ENCODE data around the gene HOXA10.
A peak's percentile ranks its signal among the peaks of the same experiment; 100 is the strongest.

The HOXA10 gene

DNA sequence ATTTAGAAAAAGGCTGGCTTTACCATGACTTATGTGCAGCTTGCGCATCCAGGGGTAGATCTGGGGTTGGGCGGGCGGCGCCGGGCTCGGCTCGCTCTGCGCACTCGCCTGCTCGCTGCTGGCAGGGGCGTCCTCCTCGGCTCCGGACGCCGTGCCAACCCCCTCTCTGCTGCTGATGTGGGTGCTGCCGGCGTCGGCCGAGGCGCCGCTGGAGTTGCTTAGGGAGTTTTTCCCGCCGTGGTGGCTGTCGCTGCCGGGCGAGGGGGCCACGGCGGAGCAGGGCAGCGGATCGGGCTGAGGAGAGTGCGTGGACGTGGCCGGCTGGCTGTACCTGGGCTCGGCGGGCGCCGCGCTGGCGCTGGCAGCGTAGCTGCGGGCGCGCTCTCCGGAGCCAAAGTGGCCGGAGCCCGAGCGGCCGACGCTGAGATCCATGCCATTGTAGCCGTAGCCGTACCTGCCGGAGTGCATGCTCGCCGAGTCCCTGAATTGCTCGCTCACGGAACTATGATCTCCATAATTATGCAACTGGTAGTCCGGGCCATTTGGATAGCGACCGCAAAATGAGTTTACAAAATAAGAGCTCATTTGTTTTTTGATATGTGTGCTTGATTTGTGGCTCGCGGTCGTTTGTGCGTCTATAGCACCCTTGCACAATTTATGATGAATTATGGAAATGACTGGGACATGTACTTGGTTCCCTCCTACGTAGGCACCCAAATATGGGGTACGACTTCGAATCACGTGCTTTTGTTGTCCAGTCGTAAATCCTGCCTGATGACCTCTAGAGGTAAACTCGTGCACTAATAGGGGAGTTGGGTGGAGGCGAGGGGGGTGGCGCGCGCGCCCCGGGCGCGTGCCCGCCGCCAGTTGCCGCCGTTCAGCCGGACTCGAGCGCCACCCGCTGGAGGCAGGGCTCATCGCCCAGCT is 30.8 kb downstream of the HOXA10 start, which contains the start of gene HOXA5:
HOXA5 (minus strand) TSS at position 659 of the 927 bp plus-strand sequence; CDS start at position 585, 74 bp downstream.
- no peak for DNase-seq

DNA sequence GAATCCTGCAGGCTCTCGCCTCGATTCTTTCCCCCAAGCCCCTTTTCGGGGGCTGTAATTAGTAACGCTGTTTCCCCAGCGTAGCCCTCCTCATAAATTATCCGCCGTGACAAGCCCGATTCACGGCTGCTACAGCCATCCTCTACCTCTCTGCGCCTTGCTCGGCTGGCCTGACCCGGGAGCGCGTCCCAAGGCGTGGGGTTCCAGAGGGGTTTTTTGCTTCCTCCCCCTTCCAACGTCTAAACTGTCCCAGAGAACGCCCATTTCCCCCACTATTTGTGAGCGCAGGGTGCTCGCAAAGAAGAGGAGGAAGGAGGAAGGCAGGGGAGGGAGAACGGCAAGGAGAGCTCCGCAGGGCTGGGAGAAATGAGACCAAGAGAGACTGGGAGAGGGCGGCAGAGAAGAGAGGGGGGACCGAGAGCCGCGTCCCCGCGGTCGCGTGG is 31.5 kb downstream of the HOXA10 start:
- DNase-seq, result no peak

DNA sequence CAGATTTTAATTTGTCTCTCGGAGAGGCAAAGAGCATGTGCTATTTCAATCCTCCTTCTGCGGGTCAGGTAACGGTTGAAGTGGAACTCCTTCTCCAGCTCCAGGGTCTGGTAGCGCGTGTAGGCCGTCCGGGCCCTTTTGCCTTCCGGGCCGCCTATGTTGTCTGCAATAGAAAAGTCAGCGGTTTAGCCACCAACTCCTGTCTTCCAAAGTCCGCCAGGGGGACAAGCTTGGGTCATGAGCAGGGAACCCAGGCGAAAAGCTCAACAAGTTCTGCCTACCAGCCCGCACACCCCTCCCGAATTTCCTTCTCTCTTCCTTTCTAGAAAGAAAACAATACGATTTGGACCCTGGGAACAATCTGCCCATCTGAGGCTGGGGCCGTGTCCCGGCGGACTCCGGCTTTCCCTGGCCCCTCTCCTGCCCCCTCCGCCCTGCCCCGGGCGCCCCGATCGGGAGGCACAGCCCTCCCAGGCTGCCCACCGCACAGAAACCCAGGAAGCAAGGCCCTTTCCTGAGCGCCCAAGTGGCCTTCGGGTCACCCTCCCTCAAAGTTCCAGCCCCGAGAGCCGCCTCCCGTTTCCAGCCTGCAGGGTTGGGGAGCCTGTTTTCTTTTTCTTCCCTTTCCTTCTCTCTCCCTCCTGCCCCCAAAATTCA is 32.1 kb downstream of the HOXA10 start:
- DNase-seq, result no peak

DNA sequence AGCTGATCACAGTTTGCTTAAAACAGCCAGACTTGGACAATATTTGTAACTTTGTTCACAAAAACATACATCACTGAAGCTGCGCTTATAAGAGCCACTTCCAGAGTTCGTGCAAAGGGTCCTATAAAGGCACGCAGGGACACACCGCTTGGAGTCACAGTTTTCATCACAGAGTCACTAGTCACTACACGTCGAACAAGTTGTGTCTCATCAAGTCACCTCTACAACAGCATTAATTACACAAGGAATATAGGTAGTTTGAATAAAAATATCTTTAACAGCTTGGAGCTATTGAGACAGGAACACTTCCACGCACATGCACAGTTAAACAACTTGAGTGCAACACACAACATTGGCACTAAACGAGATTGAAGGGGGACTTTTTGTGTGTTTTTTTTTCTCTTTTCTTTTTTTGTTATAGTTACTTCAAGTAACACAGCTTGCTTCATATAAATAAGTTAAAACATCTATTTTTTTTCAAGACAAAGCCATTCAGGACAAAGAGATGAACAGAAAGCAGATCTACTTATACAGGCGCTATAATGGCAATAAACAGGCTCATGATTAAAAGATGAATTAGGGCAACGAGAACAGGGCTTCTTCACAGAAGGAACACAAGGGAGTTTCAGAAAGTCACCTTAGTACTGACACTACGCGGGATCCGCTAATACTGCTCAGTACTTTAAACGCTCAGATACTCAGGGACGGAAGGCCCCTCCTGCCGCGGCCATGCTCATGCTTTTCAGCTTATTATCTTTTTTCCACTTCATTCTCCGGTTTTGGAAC is 32.8 kb downstream of the HOXA10 start:
- no peak for DNase-seq

DNA sequence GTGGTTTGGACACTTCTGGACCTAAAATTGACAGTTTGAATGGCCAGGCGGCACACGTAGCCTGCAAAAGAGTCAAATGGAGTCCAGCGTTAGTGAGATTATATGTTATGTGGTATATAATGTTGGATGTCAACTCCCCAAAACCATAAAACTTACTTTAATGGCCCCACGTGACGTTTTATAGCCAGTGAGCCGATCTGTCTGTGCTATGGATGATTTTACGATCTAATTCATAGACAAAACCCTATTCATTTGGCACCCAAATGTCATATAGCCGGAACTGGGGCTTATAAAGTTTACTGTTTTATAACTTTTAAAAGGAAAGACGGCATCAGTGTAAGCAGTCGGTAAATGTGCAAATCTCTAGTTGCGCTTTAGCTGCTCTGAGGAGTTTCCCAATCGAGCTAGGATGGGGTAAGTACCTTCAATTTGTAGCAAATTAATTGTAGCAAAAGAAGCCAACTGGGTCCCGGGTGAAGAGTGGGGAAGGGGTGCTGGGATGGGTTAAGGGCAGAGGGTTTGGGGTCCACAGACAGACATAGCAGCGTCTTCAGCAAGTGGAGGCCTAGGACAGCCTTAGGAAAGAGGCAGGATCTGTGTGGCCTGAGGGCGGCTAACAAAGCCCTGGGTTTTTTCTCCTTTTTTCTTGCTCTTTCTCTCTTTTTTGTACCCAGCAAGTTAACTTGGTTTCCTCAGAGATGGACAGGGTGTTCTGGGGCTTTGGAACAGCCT is 33.8 kb downstream of the HOXA10 start:
- no peak for DNase-seq

DNA sequence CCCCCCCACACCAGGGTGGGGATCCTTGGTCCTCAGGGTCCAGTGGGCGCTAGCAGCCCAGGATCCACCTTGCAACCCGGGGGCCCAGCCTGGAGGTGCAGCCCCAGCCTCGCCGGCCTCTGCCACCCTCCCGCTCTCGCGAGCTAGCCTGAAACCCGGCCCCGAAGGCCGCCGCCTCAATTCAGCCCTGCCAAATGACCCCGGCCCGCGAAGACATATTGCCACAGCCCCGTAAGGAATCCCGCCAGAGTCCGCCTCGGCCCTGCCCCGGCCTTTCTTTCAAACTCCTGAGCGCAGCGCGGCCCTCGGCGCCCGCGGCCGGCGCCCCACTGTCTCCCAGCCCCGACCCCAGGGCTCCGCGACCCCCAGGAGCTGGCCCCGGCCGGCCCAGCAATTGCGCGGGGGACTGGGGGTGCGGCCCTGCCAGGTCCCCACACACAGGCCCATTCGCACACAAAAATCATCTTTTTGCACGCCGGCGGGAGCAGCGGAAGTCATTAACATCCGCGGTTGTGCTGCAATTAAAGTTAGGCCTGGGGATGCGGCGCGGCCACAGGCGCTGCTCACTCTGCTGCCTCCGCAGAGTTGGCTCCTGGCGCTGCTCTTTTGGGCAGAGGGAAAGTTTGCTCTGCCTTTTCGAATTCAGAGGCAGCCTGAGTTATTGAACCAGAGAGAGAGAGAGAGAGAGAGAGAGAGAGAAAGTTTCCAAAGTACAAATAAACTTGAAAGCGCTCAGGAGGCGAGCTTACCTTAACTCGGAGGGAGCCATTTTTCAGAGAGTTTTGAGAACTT is 34.6 kb downstream of the HOXA10 start:
- no peak for DNase-seq

DNA sequence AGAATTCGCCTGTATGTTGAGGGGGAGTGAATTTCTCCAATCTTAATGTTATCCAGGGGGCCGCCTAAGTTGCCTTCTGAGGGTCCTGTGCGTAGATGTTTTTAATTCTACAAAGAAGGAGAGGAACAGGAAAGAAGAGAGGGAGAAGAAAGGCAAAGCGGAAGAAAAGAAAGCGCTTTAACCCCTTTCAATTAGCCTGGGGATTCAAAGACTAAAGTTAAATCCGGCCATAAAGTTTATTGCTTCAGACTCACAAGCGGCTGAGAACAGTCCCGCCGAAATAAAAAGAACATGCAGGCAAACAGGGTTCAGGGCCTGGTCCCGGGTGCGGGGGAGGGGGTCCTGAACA is 35.2 kb downstream of the HOXA10 start:
- DNase-seq, result no peak

DNA sequence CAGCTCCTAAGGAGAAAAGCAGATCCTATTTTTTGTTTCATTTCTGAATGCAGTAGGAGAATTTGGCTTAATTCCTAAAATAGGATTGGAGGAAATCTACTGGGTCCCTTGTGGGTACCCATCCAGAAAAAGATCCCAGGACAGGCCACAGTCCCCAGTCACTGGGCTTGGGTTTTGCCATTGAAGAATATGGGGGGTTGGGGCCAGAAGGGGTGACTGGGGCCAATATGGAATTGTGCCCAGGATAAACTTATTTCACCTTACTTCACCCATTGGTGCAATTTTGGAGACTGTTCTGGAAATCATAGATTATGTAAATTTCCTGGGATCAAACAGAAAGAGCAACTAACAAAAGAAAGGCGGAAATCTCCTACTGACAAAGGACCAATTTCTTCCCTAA is 35.6 kb downstream of the HOXA10 start:
- no peak for DNase-seq

DNA sequence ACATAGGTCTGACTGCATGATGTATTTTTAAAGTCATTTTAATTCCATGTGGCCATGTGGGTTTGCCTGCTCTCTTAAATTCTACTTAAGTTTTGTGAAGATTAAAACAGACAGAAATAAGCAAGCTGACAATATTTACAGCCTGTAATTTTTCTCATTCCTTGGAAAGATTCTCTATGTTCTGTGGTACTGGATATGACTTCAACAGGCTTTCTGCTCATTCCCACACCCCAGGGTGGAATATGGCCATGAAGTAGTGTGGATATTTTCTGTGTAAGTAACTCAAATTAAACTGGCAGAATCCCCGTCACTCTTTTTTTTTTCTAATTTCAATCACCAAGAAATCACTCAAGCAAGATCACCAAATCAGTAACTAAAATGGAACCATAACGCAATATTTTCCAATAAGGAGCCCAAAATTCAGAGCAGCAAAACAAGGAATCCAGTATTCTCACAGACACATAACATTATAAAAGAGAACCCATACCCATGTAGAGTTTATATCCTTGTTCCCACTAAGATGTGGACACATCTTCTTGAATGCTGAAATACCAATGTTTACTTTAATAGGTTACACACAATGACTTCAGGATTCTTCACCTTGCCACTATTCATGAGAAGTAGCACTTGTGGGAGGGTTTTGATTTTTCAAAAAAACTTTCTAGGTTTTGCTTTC is 36.3 kb downstream of the HOXA10 start:
- DNase-seq, result no peak

DNA sequence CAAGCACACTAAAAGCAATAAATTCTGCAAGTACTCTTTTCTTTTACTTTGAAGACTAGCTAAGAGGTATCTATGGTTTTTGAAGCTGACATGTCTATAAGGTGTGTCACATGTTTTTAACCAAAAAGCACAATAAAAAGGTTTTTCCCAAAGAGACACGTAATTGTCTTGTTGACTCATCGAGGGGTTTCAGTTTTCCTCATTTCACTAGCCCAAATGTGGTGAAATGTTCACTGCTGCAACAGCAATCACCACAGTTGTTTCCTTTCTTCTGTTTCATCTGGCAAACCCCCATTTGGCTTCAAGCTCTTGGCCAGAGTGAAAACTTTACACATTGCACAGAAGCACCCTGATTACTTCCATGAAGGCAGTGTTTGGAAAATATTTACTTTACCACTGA is 39.7 kb downstream of the HOXA10 start:
- DNase-seq, result no peak

DNA sequence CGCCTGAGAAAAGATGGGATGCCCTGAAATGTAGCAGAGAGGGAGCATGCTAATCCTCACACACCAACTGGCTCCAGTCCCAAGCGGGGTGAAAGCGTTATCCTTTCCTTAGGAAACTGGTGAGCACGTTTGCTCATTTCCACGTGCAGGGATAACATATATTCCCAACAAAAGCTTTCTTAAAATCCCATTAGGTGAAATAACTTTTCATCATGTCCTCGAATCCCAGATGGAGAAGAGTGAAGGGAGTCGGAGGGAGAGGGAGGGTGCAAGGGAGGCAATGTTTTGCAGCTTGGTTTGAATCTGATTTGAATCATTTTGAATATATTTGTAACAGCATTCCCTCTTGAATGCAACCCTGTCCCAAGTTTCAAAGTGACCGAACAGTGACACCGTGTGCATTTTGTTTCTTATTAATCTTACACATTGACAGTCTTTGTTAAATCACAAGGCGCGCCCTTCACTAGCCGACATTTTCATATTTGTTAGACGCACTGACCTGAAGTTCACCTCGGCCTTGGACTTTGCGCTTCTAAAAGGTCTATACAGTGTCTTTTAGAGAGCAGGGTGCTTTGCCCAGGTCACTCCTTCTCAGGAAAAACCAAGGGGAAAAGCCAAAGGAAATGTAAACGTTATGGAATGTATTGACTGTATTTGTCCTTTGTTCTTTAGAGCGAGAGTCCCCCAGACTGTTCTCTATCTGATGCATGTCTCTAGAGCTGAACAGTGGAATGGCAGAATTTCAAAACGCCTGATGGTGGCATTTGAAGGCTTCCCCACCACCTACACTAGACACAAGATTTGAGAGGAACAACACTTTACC is 40.5 kb downstream of the HOXA10 start:
- no peak for DNase-seq

DNA sequence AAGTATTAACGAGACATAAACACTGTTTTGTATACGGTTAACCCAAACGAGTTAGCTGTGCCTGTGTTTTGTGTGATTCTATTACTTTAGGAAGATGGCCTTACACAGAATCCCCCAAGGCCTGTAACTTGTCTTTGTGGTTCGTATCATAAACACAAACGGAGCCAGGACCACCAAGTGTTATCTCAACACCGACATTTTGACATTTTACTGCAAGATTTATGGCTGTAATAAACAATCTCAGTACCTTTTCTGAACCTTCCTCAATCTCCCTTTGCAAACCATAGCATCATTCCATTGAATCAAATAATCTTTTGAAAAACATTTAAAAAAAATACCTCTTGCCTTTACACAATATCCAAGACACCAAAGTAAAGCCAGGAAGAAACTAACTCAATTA is 41.1 kb downstream of the HOXA10 start:
- no peak for DNase-seq

DNA sequence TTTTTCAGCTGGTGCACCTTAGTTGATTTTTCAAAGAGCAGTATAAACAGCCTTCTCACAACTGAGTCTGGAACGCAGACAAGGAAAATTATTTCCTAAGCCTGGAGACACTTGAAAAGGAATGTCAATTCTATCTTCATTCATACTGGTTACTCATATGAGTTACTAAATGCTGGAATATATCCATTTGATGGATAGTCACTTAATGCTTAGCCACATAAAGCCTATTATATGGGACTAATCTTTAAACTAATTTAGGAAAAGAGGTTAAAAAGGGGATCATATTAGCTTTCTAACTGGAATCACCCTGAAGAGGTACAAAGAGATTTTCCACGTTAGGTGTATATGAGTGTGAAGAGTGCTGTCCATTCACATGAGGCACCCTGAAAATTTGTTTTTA is 41.9 kb downstream of the HOXA10 start:
- no peak for DNase-seq

DNA sequence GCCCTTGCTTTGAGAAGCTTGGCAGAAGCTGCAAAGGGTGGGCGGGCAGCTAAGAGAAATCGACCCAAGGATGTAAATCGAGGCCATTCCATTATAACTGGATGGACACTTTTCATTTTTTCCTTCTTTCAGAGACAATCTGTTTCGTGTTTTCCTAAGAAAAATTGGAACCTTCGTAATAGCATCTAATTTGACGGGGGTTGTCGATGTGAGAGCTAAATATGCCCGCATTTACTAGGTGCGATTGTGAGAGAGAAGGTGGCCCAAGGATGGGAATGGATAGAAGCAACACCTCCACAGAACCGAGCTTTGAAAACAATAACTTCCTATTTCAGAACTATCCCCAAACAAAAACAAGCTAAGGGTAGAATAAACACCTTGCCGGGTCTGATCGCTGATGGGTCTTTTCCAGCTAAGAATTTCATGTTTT is 42.7 kb downstream of the HOXA10 start:
- DNase-seq, result no peak

DNA sequence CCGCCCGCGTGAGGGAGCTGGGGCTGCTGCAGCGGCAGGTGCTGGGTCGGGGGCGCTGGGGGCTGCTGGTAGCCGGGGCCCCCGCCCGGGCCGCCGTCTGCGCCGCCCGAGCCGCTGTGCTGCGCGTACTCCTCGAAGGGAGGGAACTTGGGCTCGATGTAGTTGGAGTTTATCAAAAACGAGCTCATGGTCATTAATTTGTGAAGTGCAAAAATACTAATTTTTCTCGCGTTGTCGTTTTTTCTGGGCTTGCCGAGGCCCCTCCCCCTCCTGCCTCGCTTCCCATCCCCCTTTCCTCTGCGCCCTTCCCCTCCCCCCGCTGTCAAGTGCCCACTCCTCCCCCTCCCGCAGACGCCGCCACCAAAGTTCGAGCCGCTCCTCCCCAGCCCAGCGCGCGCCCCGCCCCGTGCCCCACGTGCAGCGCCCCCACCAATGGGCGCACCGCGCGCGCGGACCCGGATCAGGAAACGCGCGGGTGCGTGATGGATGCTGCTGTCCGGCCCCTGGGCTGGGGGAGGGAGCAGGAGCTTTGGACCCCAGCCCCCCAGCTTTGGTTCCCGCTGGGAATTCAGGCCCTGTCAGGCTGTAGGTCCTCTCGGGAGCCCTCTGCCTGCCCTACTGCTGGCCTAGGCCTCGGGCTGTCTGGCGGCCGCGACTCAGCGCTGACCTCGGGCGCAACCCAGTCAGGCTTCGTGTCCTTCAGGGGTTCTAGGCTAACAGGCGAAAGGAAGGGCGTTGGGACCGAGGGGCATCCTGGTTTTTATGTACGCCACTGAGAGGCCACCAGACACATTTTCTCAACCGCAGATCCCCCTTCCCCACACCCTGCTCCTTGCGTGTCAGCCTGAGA is 43.4 kb downstream of the HOXA10 start, which contains the start of gene HOXA4:
HOXA4 (minus strand) TSS at position 218 of the 850 bp plus-strand sequence; CDS start at position 194, 24 bp downstream.
- DNase-seq, result peak; percentile 76

DNA sequence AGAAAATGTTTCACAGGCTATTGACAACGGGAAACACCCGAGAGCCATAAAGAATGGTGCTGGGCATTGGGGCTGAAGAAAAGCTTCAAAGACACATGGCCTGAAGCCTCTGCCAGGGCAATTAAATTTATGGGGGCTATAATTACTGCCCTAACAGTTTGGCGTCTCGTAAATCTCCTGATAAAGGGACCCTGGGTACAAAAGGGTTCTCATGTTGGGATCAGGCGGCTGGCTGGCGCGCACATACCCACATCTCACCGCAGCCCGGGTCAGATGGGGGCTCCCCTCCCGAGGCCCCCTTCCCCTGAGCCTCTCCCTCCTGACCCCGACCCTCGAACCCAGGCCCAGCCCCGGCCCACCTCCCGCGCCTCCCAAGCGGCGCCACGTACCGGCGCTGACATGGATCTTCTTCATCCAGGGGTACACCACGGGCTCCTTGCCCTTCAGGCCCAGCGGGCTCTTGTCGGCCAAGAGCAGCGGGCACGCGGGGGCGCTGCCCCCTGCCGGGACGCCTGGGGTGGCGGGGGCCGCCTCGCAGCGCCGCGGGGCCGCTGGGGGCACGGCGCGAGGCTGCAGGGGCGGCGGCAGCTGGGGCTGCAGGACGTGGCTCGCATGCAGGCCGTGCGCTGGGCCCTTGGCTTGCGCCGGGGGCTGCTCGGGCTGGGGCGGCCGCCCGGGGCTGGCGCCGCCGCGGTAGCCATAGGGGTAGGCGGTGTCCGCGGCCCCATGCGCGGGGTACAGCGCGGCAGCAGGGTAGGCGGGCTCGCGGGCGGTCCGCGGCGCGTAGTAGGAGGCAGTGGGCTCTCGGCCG is 44.2 kb downstream of the HOXA10 start:
- DNase-seq, result no peak

DNA sequence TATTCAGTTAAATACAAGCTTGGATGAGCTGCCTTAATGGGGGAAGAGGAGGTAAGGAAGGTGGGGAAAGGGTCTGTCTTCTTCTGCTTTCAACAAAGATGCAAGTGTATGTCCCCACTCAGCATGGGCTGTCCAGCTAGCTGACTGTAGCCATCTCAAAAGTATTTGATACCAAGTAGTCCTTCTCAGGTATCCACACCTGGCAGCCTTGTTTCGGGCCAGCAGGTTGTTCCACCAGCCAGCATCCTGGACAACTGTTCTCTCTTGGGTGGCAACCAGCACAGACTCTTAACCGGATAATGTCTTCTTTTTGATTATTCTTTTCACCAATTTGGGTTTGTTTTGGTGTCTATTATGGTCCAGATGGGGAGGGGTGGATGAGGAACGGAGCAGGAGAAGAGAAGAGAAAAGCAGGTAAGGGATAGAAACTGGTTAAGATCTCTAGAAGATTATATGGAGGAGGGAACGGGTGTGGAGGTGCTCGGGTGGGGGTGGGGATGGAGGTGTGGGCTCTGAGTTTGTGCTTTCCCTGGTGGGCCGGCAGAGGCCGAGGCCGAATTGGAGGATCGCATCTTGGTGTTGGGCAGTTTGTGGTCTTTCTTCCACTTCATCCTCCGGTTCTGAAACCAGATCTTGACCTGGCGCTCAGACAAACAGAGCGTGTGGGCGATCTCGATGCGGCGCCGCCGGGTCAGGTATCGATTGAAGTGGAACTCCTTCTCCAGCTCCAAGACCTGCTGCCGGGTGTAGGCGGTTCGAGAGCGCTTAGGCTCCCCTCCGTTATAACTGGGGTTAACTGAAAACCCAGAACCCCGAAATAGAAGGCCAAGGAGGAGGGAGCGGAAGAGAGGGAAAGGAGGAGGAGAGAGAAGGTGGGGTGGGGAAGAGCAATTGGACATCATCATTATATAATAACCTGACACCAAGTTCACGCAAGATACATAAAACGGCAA is 45.1 kb downstream of the HOXA10 start:
- DNase-seq, result no peak

Measured in stimulated activated CD4-positive, alpha-beta T cell treated with anti-CD3 and anti-CD28 coated beads, Interleukin-4, amount 100 ng/mL, for 1 hour (primary cell).